Thyroid gland (tissue), 4 donors: ENCODE measurements around the gene GRM1.

Source experiments
- CTCF ChIP-seq, 6 experiments: fragments of 200-600 bp in 3 of 6; fragments of 450-650 bp in 3 of 6; sonication (generic) in 3 of 6; IDR thresholded peaks; one replicate each; pipeline ENCODE4 v1.5.1; 2016 to 2019; ENCODE audit warnings: antibody characterized with exemption in 6 of 6, mild to moderate bottlenecking in 2 of 6, inconsistent platforms in 1 of 6, moderate library complexity in 1 of 6
- POLR2A ChIP-seq, 2 donors: fragments of 450-650 bp; IDR thresholded peaks; one replicate each; pipeline ENCODE4 v1.6.1; 2017; ENCODE audit warnings: antibody characterized with exemption in 2 of 2, mild to moderate bottlenecking in 2 of 2, moderate library complexity in 1 of 2

DNA sequence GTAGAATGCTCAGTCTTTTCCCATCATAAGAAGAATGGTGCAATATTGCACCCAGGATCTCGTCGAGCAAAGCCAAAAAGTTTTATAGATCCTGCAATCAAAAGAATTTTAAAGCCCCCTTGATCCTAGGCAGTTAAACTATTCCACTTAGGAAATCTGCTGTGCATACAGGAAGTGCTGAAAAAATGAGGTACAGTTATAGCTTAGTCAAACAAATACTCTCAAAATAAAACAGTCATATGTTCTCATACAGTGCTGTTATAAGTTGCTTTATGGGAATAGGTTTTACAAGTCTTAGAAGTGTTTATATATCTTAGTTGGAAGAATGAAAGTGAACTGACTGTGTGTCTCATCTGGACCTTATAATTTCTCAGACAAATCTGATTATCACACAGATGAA, 282.2 kb downstream of the GRM1 start:
- no peak for TF ChIP-seq CTCF (IDR thresholded peaks at IDR 0.05)
- no peak for TF ChIP-seq POLR2A (IDR thresholded peaks at IDR 0.05)
